ENCODE measurements around the gene BANF2. TPM values are rescaled to one million over a fixed set of nuclear protein-coding genes. Genes with fewer than 3 reads are reported as not detected.
A peak's percentile ranks its signal among the peaks of the same experiment; 100 is the strongest.

BANF2 gene
- total and polyA plus RNA-seq, 11 donors = not detected

GRCh38 chr20:17651760-17652388 is 47.9 kb upstream of the BANF2 start:
- H3K9me3 ChIP-seq = no peaks in the 10 kb centered on the region
- ATAC-seq = no peak
- H3K27ac ChIP-seq = no peak overlapping the region
- H3K36me3 ChIP-seq = peaks cover 0 to 48% (median 8%) of the 10 kb centered on the region in 9 donors
- 82 to 90% (median 86%) methylated on average over 1 to 2 of the region's 2 CpGs for WGBS, 4 donors
- TF ChIP-seq, protein P1, sequence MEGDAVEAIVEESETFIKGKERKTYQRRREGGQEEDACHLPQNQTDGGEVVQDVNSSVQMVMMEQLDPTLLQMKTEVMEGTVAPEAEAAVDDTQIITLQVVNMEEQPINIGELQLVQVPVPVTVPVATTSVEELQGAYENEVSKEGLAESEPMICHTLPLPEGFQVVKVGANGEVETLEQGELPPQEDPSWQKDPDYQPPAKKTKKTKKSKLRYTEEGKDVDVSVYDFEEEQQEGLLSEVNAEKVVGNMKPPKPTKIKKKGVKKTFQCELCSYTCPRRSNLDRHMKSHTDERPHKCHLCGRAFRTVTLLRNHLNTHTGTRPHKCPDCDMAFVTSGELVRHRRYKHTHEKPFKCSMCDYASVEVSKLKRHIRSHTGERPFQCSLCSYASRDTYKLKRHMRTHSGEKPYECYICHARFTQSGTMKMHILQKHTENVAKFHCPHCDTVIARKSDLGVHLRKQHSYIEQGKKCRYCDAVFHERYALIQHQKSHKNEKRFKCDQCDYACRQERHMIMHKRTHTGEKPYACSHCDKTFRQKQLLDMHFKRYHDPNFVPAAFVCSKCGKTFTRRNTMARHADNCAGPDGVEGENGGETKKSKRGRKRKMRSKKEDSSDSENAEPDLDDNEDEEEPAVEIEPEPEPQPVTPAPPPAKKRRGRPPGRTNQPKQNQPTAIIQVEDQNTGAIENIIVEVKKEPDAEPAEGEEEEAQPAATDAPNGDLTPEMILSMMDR (IDR thresholded peaks at IDR 0.05) = no peak
- no peak for TF ChIP-seq POLR2A (IDR thresholded peaks at IDR 0.05)
- no peak overlapping the region for H3K4me3 ChIP-seq
- peaks cover 0 to 75% (median 58%) of the 10 kb centered on the region in 12 donors for H3K4me1 ChIP-seq
- intact Hi-C loops (cut with DNase I) = loop anchor here in 1 of 10 donors (10.0 kb wide), 1 partner anchor 253 kb away; no protein-coding TSS in a partner anchor
- H3K27me3 ChIP-seq = no peaks in the 10 kb centered on the region
- peak in 1 of 5 donors; percentile 16 for DNase-seq

GRCh38 chr20:17652411-17652810 is 47.4 kb upstream of the BANF2 start:
- intact Hi-C loops (cut with DNase I) = loop anchor here in 1 of 10 donors (10.0 kb wide), 1 partner anchor 252 kb away; no protein-coding TSS in a partner anchor
- Histone ChIP-seq H3K4me1 (peaks cover 0 to 69% (median 52%) of the 10 kb centered on the region in 12 donors), H3K27ac (no peak overlapping the region), H3K4me3 (no peak overlapping the region), H3K9me3 (no peaks in the 10 kb centered on the region), H3K27me3 (no peaks in the 10 kb centered on the region), H3K36me3 (peaks cover 0 to 53% (median 8%) of the 10 kb centered on the region in 9 donors)
- 82 to 90% (median 86%) methylated on average over 10 of the region's 10 CpGs for WGBS, 4 donors
- TF ChIP-seq, protein P1 (IDR thresholded peaks at IDR 0.05) = no peak
- TF ChIP-seq POLR2A (IDR thresholded peaks at IDR 0.05) = no peak
- peak in 1 of 5 donors; percentile 20 for DNase-seq
- no peak for ATAC-seq

DNA sequence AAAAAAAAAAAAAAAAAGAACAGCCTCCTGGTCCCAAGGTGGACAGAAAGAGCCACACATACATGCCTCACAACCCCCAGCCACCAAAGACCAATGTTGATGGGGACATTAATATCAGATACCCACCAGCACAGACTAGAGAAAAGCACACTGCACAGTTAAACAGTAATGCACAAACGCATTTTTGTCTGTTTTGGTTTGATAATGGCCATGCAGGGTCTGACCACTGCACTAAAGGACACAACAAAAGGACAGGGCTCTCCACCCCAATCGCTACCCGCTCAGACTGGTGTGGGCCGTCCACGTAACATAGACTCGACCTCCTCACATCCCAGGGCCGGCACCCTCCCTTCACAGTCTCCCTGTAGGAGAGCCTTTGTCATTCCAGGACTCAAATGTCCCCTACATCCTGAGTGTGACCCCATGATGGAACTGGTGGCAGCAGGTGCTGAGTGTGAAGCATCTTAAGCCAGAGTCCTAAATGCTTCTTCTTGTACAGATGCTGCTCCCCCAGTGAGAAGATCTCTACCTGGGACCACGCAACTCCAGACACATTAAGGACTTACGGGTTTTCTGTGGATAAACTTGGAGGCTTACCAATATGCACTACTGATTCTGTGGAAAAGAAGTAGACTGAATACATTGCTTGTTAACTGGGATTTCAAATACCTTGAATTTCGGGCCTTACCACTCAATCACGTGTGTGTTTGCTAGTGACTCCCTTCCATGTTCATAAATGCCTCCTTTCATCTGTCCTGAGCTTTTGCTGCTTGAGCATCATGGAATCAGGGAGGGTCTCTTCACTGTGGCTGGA is 45.7 kb upstream of the BANF2 start:
- intact Hi-C loops (cut with DNase I) = loop anchor here in 1 of 10 donors (10.0 kb wide), 1 partner anchor 251 kb away; no protein-coding TSS in a partner anchor
- Histone ChIP-seq H3K27ac (no peak overlapping the region), H3K36me3 (peaks cover 0 to 67% (median 18%) of the 10 kb centered on the region in 9 donors), H3K9me3 (peaks cover 0 to 5% (median 0%) of the 10 kb centered on the region in 12 donors), H3K4me3 (no peak overlapping the region), H3K4me1 (peaks cover 0 to 53% (median 36%) of the 10 kb centered on the region in 12 donors), H3K27me3 (no peaks in the 10 kb centered on the region)
- DNase-seq (peak in 1 of 5 donors; percentile 13), ATAC-seq (no peak)
- WGBS, 4 donors = 91 to 94% (median 92%) methylated on average over 11 of the region's 11 CpGs
- no peak for TF ChIP-seq POLR2A (IDR thresholded peaks at IDR 0.05)
- TF ChIP-seq, protein P1 (IDR thresholded peaks at IDR 0.05) = no peak

All from heart left ventricle (tissue), 16 donors.